ENCODE results near the gene LYPD1. TPM values are rescaled to one million over a fixed set of nuclear protein-coding genes. Genes with fewer than 3 reads are reported as not detected.

The LYPD1 gene
- total RNA-seq, 1 donor from 2014 or later, result 5.5 TPM

DNA sequence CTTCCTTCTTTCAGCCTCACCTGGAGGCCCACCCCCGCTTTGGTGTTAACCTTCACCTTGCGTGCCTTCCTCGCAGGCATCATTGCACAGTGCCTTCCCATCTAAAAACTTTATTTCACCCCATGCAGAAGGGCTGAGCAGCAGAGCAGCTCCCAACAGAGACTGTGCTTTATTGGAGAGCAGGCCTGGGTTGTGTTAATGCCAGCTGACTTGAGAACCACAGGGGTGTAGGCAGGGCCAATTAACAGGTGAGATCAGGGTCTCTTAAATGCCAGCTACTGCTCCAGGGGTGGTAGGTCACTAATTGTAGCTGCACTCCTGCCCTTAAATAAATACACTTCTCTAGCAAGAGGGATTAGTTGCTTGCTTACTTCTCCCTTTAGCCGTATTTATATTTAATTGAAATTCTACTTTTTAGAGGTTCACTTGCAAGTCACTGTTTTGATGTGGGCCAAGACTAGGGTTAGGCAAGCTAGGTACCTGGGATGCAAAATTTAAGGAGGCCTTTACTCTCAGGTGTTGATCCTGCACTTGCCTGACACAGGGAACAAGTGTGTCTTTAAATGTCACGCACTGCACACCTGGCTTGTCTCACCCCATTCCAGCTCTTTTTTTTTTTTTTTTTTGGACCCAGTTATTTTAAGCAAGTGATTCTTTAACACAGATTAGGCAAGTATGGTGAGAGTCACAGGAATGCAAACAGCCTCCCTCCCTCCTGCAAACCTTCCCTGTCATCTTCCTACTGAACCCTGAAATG, 54.5 kb downstream of the LYPD1 start:
- no peak for DNase-seq (ENCODE audit: low spot score in 2 of 2, unreplicated experiment in 2 of 2)
- no peak overlapping the region for H3K27ac Mint-ChIP-seq

DNA sequence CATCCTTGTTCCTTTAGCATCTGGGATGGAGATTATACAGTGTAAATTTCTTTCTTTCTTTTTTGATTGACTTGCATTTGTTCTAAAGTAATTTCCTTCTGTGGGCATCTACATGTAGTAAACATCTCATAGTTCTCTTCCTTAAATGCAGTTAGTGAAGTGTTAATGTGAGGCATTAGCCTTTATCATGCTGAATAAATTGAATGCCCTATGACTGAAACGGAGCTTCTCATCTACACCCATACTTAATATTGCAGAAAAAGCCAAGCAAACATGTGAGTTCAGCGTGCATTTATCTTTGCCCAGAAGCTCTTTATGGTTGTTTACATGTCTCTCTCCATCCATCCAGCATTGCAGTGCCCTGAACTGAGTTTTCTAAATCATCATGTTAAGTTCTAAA, 58.3 kb downstream of the LYPD1 start:
- H3K4me1 Mint-ChIP-seq, result peaks cover 8% of the 10 kb centered on the region
- no peaks in the 10 kb centered on the region for H3K9me3 Mint-ChIP-seq
- no peak overlapping the region for H3K27ac Mint-ChIP-seq
- no peak overlapping the region for H3K4me3 Mint-ChIP-seq
- H3K27me3 Mint-ChIP-seq (ENCODE audit: low read depth), result peaks cover 11% of the 10 kb centered on the region
- TF ChIP-seq, protein P1, sequence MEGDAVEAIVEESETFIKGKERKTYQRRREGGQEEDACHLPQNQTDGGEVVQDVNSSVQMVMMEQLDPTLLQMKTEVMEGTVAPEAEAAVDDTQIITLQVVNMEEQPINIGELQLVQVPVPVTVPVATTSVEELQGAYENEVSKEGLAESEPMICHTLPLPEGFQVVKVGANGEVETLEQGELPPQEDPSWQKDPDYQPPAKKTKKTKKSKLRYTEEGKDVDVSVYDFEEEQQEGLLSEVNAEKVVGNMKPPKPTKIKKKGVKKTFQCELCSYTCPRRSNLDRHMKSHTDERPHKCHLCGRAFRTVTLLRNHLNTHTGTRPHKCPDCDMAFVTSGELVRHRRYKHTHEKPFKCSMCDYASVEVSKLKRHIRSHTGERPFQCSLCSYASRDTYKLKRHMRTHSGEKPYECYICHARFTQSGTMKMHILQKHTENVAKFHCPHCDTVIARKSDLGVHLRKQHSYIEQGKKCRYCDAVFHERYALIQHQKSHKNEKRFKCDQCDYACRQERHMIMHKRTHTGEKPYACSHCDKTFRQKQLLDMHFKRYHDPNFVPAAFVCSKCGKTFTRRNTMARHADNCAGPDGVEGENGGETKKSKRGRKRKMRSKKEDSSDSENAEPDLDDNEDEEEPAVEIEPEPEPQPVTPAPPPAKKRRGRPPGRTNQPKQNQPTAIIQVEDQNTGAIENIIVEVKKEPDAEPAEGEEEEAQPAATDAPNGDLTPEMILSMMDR (IDR thresholded peaks at IDR 0.05; ENCODE audit: unreplicated experiment), result no peak
- H3K36me3 Mint-ChIP-seq, result no peaks in the 10 kb centered on the region
- DNase-seq (ENCODE audit: low spot score in 2 of 2, unreplicated experiment in 2 of 2), result no peak

More for the DNA sequence above, 54.5 kb downstream of the LYPD1 start:
- TF ChIP-seq, protein P1 (IDR thresholded peaks at IDR 0.05; ENCODE audit: unreplicated experiment), result no peak
- peaks cover 4% of the 10 kb centered on the region for H3K4me1 Mint-ChIP-seq
- H3K36me3 Mint-ChIP-seq, result no peaks in the 10 kb centered on the region
- no peaks in the 10 kb centered on the region for H3K9me3 Mint-ChIP-seq
- peaks cover 8% of the 10 kb centered on the region for H3K27me3 Mint-ChIP-seq (ENCODE audit: low read depth)
- no peak overlapping the region for H3K4me3 Mint-ChIP-seq

DNA sequence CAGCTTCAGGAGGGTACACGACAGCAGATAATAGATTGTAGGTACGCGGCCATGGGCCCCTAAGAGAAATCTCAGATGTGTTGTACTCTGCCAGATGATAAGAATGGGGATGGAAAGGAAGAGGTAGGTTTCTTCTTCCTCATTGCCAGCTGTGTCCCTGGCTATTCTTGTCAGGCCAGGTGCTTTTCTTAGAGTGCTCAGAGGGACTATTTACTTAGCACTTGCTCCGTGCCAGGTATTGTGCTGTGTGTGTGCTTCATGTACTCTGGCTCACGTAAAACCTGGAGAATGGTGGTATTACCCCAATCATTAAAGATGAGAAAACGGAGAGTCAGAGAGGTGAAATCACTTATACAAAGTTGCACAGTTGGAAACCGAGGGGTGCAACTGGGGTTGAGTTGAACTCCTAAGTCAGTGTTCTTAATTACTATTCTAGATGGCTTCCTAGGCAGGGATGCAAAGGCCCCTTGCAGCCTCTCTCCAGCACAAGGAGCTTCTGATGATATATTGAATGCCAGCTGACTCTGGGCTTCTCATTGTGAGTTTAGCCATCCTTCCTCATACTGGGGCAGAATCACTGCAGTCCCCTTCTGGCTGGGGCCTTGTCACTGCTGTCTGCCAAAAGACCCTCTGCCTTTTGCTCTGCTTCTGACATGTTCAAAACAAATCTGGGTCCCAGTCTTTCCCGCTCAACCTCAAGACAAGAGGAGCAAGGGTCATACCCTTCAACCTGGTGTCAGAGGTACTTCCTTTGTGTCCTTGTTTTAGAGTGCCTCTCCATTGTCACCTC, 60.7 kb downstream of the LYPD1 start:
- Mint-ChIP-seq H3K4me3 (no peak overlapping the region), H3K27ac (no peak overlapping the region), H3K27me3 (ENCODE audit: low read depth) (peaks cover 29% of the 10 kb centered on the region), H3K36me3 (no peaks in the 10 kb centered on the region), H3K9me3 (no peaks in the 10 kb centered on the region), H3K4me1 (peaks cover 8% of the 10 kb centered on the region)
- DNase-seq (ENCODE audit: low spot score in 2 of 2, unreplicated experiment in 2 of 2), result no peak
- TF ChIP-seq, protein P1 (IDR thresholded peaks at IDR 0.05; ENCODE audit: unreplicated experiment), result no peak

DNA sequence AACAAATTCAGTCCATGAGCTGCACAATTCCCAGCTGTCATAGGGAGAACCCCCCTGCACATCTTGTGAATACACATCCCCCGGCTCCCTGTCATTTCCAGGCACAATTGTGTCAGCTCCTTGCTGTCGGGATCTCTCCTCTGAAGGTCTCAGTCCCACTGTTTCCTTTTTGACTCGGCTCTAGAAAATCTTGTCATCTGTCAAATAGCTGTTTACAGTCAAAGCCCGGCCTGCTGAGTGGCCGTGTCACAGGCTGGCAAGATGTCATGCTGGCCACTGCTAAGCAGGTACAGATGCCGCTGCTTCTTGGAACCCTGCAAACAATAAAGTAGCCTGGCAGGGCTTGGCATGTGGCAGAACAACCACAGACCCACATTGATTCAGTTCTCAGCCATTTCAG, 61.7 kb downstream of the LYPD1 start:
- no peaks in the 10 kb centered on the region for H3K36me3 Mint-ChIP-seq
- TF ChIP-seq, protein P1 (IDR thresholded peaks at IDR 0.05; ENCODE audit: unreplicated experiment), result no peak
- H3K4me3 Mint-ChIP-seq, result no peak overlapping the region
- DNase-seq (ENCODE audit: low spot score in 2 of 2, unreplicated experiment in 2 of 2), result no peak
- peaks cover 32% of the 10 kb centered on the region for H3K27me3 Mint-ChIP-seq (ENCODE audit: low read depth)
- H3K9me3 Mint-ChIP-seq, result no peaks in the 10 kb centered on the region
- peaks cover 8% of the 10 kb centered on the region for H3K4me1 Mint-ChIP-seq
- H3K27ac Mint-ChIP-seq, result no peak overlapping the region

GRCh38 chr2:132607426-132608090, 62.4 kb downstream of the LYPD1 start:
- peaks cover 8% of the 10 kb centered on the region for H3K4me1 Mint-ChIP-seq
- H3K9me3 Mint-ChIP-seq, result no peaks in the 10 kb centered on the region
- H3K4me3 Mint-ChIP-seq, result no peak overlapping the region
- H3K27ac Mint-ChIP-seq, result no peak overlapping the region
- no peak for DNase-seq (ENCODE audit: low spot score in 2 of 2, unreplicated experiment in 2 of 2)
- H3K36me3 Mint-ChIP-seq, result no peaks in the 10 kb centered on the region
- TF ChIP-seq, protein P1 (IDR thresholded peaks at IDR 0.05; ENCODE audit: unreplicated experiment), result no peak
- peaks cover 36% of the 10 kb centered on the region for H3K27me3 Mint-ChIP-seq (ENCODE audit: low read depth)

Measured in mesothelial cell of epicardium (in vitro differentiated cells).